Ovary (tissue), 9 donors: ENCODE measurements around the gene KCNK6. TPM values are rescaled to one million over a fixed set of nuclear protein-coding genes. Genes with fewer than 3 reads are reported as not detected.

Experiments
- DNase-seq, 5 donors: peaks; one replicate each; pipeline ENCODE4 v3.0.0-alpha.2; 2019 to 2020
- H3K27ac ChIP-seq, 2 donors: fragments of 200-600 bp; one replicate each; pipeline versions ENCODE4 v1.5.1 to v1.8.0; 2019 to 2022
- H3K27me3 ChIP-seq: fragments of 200-600 bp; one replicate; pipeline ENCODE4 v1.8.0; 2022
- H3K36me3 ChIP-seq: fragments of 200-600 bp; sonication (generic); one replicate; pipeline ENCODE4 v1.5.1; 2019
- H3K4me1 ChIP-seq: one replicate; pipeline ENCODE4 v1.8.1; 2013; ENCODE audit warnings: mild to moderate bottlenecking, moderate library complexity; ENCODE audit not compliant: insufficient read depth
- H3K4me3 ChIP-seq: fragments of 200-600 bp; sonication (generic); one replicate; pipeline ENCODE4 v1.5.1; 2017
- H3K9me3 ChIP-seq, 2 donors: fragments of 200-600 bp in 1 of 2; sonication (generic) in 1 of 2; one replicate each; pipeline versions ENCODE4 v1.5.1 to v1.8.1; 2013 to 2019; ENCODE audit warnings: mild to moderate bottlenecking in 1 of 2, moderate library complexity in 1 of 2
- EP300 ChIP-seq: sonication (generic); formaldehyde crosslinking; IDR thresholded peaks from one replicate; pipeline ENCODE4 v1.6.1; 2017; ENCODE audit warnings: antibody characterized with exemption
- POLR2A ChIP-seq: fragments of 450-650 bp; IDR thresholded peaks from one replicate; pipeline ENCODE4 v1.6.1; 2017; ENCODE audit warnings: antibody characterized with exemption, mild to moderate bottlenecking, moderate library complexity
- WGBS, 3 donors: extraction: QIAGEN DNeasy Blood & Tissue Kit in 1 of 3; methylation state at CpG; one replicate each; pipeline versions ENCODE4 v1.1.5 to v1.1.7; 2013 to 2017; 5-methylcytosine and 5-hydroxymethylcytosine counted together
- intact Hi-C, 4 donors: fragments of 100-400 bp; cut with DNase I; formaldehyde crosslinking; loops; one replicate each; pipeline versions ENCODE4 v1.11.0 to v1.15.1; 2022 to 2023
- polyA plus RNA-seq, 2 donors: library from polyadenylated mRNA; stranded (reverse); fragments of 200-250 nt in 1 of 2; fragments of 350-450 nt in 1 of 2; fragmentation: Illumina TruSeq in 1 of 2; extraction: RNeasy Lipid Tissue Mini Kit (QIAGEN cat#74804) in 1 of 2; gene quantifications; one replicate each; pipeline ENCODE4 v1.2.3, GENCODE V29; 2013 to 2014
- total RNA-seq, 7 donors: library from RNA; depleted of rRNA in 2 of 7; stranded (reverse); fragments of >200 nt in 2 of 7; fragmentation: NEBNext Ultra II Directional in 3 of 7; extraction: Animal tissue kit (Norgen Biotek cat#: 25700) in 3 of 7; gene quantifications; one replicate each; pipeline versions ENCODE4 v1.1.0 to v1.2.4, GENCODE V29; 2016 to 2023
- TF ChIP-seq, protein P1 (sequence below), 3 donors: fragments of 450-650 bp in 2 of 3; fragments of 200-600 bp in 1 of 3; IDR thresholded peaks; one replicate each; pipeline versions ENCODE4 v1.5.1 to v1.8.0; 2016 to 2022; ENCODE audit warnings: antibody characterized with exemption in 3 of 3, mild to moderate bottlenecking in 1 of 3
- donor health status: DM: no; HTN: no; CAD: no; lungs with moderate emphysema.
- donor health status: DM: no; HTN: no; CAD: no.
- donor health status: Bipolar disorder and iron deficiency.
- donor health status: DM: yes; HTN: yes; CAD: no.
- donor health status: DM: no; HTN: no; CAD: no.
- donor health status: DM: yes; HTN: yes; CAD: no.

Gene KCNK6
- total and polyA plus RNA-seq, 9 donors, result 6.0 to 30.1 (median 16.4) TPM

DNA sequence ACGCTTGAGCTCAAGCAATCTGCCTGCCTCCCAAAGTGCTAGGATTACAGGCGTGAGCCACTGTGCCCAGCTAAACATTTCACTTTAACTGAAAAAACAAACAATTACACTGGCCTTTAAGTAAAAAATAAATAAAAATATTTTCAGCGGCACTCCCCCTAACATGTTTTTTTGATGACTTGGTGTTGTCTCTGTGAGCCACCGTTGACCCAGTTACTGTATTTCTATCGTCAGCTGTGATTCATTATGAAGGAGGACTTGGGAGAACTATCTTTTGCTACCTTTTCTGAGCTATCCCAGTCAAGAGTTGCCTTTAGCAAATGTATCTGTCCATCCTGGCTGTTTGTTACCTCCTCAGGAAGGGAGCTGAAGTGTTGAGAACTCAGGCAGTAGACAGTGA is 34.1 kb upstream of the KCNK6 start:
- no peaks in the 10 kb centered on the region for H3K9me3 ChIP-seq
- no peaks in the 10 kb centered on the region for H3K27me3 ChIP-seq
- intact Hi-C loops, result no loop called here
- H3K4me3 ChIP-seq, result no peak overlapping the region
- no peak for DNase-seq
- 45 to 66% (median 61%) methylated on average over 5 of the region's 5 CpGs for WGBS, 3 donors
- H3K36me3 ChIP-seq, result no peaks in the 10 kb centered on the region
- TF ChIP-seq POLR2A (no peak), EP300 (no peak)
- TF ChIP-seq, protein P1, sequence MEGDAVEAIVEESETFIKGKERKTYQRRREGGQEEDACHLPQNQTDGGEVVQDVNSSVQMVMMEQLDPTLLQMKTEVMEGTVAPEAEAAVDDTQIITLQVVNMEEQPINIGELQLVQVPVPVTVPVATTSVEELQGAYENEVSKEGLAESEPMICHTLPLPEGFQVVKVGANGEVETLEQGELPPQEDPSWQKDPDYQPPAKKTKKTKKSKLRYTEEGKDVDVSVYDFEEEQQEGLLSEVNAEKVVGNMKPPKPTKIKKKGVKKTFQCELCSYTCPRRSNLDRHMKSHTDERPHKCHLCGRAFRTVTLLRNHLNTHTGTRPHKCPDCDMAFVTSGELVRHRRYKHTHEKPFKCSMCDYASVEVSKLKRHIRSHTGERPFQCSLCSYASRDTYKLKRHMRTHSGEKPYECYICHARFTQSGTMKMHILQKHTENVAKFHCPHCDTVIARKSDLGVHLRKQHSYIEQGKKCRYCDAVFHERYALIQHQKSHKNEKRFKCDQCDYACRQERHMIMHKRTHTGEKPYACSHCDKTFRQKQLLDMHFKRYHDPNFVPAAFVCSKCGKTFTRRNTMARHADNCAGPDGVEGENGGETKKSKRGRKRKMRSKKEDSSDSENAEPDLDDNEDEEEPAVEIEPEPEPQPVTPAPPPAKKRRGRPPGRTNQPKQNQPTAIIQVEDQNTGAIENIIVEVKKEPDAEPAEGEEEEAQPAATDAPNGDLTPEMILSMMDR (IDR thresholded peaks at IDR 0.05), result no peak
- no peak overlapping the region for H3K27ac ChIP-seq
- H3K4me1 ChIP-seq, result peaks cover 15% of the 10 kb centered on the region

DNA sequence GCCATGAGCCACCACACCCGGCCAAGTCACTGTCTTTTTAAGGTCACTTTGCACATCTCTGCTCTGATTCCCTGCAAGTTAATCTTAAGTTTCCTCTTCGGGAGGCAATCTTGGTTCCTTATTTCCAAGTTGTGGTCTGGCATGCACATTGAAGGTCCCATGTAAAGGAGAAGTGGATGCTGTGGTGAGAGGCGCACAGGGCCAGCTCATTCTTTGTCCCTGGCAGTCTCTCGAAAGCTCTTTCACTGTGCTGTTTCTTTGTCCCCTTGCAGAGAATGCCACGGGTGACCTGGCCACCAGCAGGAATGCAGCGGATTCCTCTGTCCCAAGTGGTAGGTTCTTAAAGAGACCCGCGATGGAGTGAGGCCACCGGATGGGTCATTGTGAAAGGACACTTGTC is 32.0 kb upstream of the KCNK6 start:
- intact Hi-C loops, result no loop called here
- Histone ChIP-seq H3K9me3 (no peaks in the 10 kb centered on the region), H3K27me3 (no peaks in the 10 kb centered on the region), H3K36me3 (no peaks in the 10 kb centered on the region), H3K27ac (no peak overlapping the region), H3K4me3 (no peak overlapping the region), H3K4me1 (peaks cover 9% of the 10 kb centered on the region)
- TF ChIP-seq POLR2A, result no peak
- TF ChIP-seq, protein P1 (IDR thresholded peaks at IDR 0.05), result no peak
- no peak for TF ChIP-seq EP300
- 75 to 86% (median 82%) methylated on average over 9 of the region's 9 CpGs for whole genome bisulfite sequencing, 3 donors
- DNase-seq, result no peak

DNA sequence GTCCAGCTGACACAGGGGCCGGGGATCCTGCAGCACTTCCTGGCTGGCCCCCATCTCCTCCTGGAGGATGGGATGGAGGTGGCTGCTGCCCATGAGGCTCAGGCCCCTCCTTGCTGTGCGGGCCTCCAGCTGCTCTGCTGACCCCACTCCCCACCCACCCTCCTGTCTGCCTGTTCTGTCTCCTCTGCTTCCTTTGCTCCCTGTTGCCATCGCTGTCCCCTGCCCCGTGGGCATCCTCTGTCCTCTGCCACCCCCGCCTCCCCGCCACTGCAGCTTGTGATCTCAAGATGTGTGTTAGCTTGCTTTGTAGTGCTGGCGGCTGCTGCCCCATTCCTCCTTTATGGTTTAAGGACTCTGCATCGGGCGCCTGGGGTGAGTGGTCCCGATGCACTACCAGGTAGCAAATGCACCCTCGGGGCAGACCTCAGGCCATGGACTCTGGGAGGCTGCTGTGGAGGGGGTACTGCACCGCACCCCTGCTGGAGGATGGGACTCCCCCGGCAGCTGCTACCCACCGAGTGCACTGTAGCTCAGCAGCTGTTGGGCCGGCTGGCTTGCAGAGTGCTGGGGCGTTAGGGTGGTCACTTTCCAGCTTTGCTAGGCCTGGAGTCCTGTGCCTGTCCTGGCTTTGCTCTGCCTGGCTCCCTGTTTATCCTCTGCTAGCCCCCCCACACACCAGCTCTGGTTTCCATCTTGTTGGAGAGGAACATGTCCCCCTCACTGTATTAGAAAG is 31.4 kb upstream of the KCNK6 start:
- H3K27me3 ChIP-seq, result no peaks in the 10 kb centered on the region
- H3K4me1 ChIP-seq, result peaks cover 8% of the 10 kb centered on the region
- H3K4me3 ChIP-seq, result no peak overlapping the region
- H3K27ac ChIP-seq, result no peak overlapping the region
- DNase-seq, result no peak
- intact Hi-C loops, result no loop called here
- TF ChIP-seq, protein P1 (IDR thresholded peaks at IDR 0.05), result no peak
- TF ChIP-seq POLR2A (no peak), EP300 (no peak)
- WGBS, 3 donors, result 72 to 75% (median 73%) methylated on average over 16 of the region's 16 CpGs
- H3K36me3 ChIP-seq, result no peaks in the 10 kb centered on the region
- H3K9me3 ChIP-seq, result no peaks in the 10 kb centered on the region

DNA sequence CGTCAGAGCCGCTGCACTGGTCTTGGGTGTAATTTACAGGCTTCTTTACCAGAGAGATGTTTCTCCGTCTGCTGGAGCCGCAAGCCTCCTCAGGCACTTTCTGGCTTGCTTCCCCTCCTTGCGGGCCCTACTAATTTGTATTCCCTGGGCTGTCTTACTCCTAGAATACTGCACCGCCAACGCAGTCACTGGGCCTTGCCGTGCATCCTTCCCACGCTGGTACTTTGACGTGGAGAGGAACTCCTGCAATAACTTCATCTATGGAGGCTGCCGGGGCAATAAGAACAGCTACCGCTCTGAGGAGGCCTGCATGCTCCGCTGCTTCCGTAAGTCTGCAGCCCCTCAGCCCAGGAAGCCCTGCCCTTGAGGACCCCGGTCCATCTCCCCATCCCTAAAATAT is 29.7 kb upstream of the KCNK6 start:
- Histone ChIP-seq H3K27me3 (no peaks in the 10 kb centered on the region), H3K27ac (no peak overlapping the region), H3K9me3 (no peaks in the 10 kb centered on the region), H3K4me3 (no peak overlapping the region), H3K4me1 (peaks cover 5% of the 10 kb centered on the region), H3K36me3 (no peaks in the 10 kb centered on the region)
- TF ChIP-seq EP300, result no peak
- TF ChIP-seq POLR2A, result no peak
- TF ChIP-seq, protein P1 (IDR thresholded peaks at IDR 0.05), result no peak
- intact Hi-C loops, result no loop called here
- WGBS, 3 donors, result 93 to 96% (median 94%) methylated on average over 15 of the region's 15 CpGs
- DNase-seq, result no peak
